ENCODE data around the gene TSPAN18.

Gene TSPAN18

GRCh38 chr11:44752300-44752699 lies 25.5 kb downstream of the TSPAN18 start:
- Histone ChIP-seq H3K27me3 (replicated peaks) (peaks cover 28% of the 10 kb centered on the region), H3K4me3 (ENCODE audit: low read depth, low read length) (no peak overlapping the region), H3K27ac (no peak overlapping the region), H3K36me3 (replicated peaks) (no peaks in the 10 kb centered on the region)
- no peak for TF ChIP-seq CTCF (IDR thresholded peaks at IDR 0.05; ENCODE audit: low read depth, low read length, missing control alignments)
- no peak for DNase-seq
- in situ Hi-C loops (cut with HindIII; ENCODE audit: low pct_ligation_motif_present, low sequenced_read_pairs) = no loop called here

DNA sequence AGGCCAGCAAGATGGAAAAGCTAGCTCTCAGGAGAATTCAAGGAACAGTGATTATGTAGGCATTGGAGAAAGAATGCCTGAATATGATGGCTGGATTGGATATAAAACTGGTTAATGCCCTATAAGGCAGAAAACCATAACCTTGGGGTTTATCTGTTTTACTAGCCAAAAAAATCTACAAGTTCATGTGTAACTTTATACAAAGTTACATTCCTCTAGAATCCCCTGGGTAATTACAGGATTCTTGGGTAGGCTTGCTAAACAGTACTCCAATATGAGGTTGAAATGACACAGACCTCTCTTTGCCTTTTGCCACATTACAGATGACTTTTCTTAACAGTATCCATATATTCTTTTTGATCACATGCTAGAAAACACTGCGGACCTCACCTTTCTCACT lies 26.0 kb downstream of the TSPAN18 start:
- DNase-seq = no peak
- no peak overlapping the region for H3K27ac ChIP-seq
- peaks cover 28% of the 10 kb centered on the region for H3K27me3 ChIP-seq (replicated peaks)
- no peaks in the 10 kb centered on the region for H3K36me3 ChIP-seq (replicated peaks)
- in situ Hi-C loops (cut with HindIII; ENCODE audit: low pct_ligation_motif_present, low sequenced_read_pairs) = no loop called here
- no peak overlapping the region for H3K4me3 ChIP-seq (ENCODE audit: low read depth, low read length)
- no peak for TF ChIP-seq CTCF (IDR thresholded peaks at IDR 0.05; ENCODE audit: low read depth, low read length, missing control alignments)

DNA sequence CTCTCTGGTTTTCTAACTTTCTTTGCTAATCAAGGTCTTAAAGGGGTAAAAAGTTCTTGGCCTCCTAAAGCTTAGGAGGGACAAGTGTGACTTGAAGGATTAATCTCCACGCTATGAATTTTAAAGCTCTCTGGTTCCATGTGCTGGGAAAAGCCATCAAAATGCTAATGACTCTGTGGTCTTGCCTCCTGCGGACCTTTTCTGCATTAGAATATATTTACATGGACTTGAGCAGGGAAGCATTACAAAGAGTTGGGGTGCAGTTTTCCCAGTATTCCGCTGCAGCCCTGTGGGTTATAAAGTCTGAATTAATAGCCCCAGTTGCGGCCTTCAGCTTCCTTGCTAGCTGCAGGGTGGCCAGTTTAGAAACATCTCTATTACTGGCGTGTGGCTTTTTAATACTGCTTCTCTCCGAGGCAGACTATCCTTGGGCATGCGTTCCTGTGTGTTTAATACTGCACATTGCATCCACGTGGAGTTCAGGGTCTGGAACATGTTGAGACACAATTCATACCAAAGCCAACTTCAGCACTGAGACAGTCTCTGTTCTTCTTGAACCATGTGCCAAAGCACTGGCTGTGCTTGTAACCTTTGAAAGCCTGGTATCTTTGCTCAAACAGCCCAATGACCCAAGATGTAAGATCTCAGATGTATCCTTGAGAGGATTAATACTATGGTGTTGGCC lies 27.3 kb downstream of the TSPAN18 start:
- no peak for DNase-seq
- Histone ChIP-seq H3K27me3 (replicated peaks) (peaks cover 27% of the 10 kb centered on the region), H3K36me3 (replicated peaks) (no peaks in the 10 kb centered on the region), H3K27ac (no peak overlapping the region), H3K4me3 (ENCODE audit: low read depth, low read length) (no peak overlapping the region)
- in situ Hi-C loops (cut with HindIII; ENCODE audit: low pct_ligation_motif_present, low sequenced_read_pairs) = no loop called here
- TF ChIP-seq CTCF (IDR thresholded peaks at IDR 0.05; ENCODE audit: low read depth, low read length, missing control alignments) = no peak

- in situ Hi-C loops (cut with HindIII; ENCODE audit: low pct_ligation_motif_present, low sequenced_read_pairs) = no loop called here
These were observed 28.3 kb downstream of the TSPAN18 start for GRCh38 chr11:44754876-44755555.

GRCh38 chr11:44755556-44756523 lies 29.1 kb downstream of the TSPAN18 start:
- TF ChIP-seq CTCF (IDR thresholded peaks at IDR 0.05; ENCODE audit: low read depth, low read length, missing control alignments) = no peak
- Histone ChIP-seq H3K27ac (no peak overlapping the region), H3K36me3 (replicated peaks) (no peaks in the 10 kb centered on the region), H3K27me3 (replicated peaks) (peaks cover 21% of the 10 kb centered on the region), H3K4me3 (ENCODE audit: low read depth, low read length) (no peak overlapping the region)
- in situ Hi-C loops (cut with HindIII; ENCODE audit: low pct_ligation_motif_present, low sequenced_read_pairs) = no loop called here
- no peak for DNase-seq

More at GRCh38 chr11:44754876-44755555, 28.3 kb downstream of the TSPAN18 start:
- no peak for TF ChIP-seq CTCF (IDR thresholded peaks at IDR 0.05; ENCODE audit: low read depth, low read length, missing control alignments)
- Histone ChIP-seq H3K27ac (no peak overlapping the region), H3K4me3 (ENCODE audit: low read depth, low read length) (no peak overlapping the region), H3K36me3 (replicated peaks) (no peaks in the 10 kb centered on the region), H3K27me3 (replicated peaks) (peaks cover 26% of the 10 kb centered on the region)
- no peak for DNase-seq

Measured in brain microvascular endothelial cell (primary cell).